Esophagus muscularis mucosa (tissue), 4 donors: ENCODE data around the gene BAIAP2. TPM values are rescaled to one million over a fixed set of nuclear protein-coding genes. Genes with fewer than 3 reads are reported as not detected.

Experiments
- DNase-seq: peaks from one replicate; pipeline ENCODE4 v3.0.0-alpha.2; 2017; ENCODE audit errors: extremely low spot score
- H3K27ac ChIP-seq, 4 donors: fragments of 200-600 bp; sonication (generic); replicated peaks in 1 of 4; 1 replicate in 3 of 4; 2 replicates in 1 of 4; pipeline ENCODE4 v1.5.1; 2016 to 2019; ENCODE audit warnings: mild to moderate bottlenecking in 1 of 4
- H3K27me3 ChIP-seq, 4 donors: fragments of 200-600 bp; sonication (generic); one replicate each; pipeline versions ENCODE4 v1.5.1 to v1.6.0; 2016 to 2019
- H3K36me3 ChIP-seq, 4 donors: fragments of 200-600 bp; sonication (generic); one replicate each; pipeline ENCODE4 v1.5.1; 2016 to 2019
- H3K4me1 ChIP-seq, 4 donors: fragments of 200-600 bp; sonication (generic); one replicate each; pipeline ENCODE4 v1.5.1; 2016 to 2019
- H3K4me3 ChIP-seq, 4 donors: fragments of 200-600 bp; sonication (generic); 1 replicate in 2 of 4; 2 replicates in 2 of 4; pipeline ENCODE4 v1.5.1; 2016 to 2019; ENCODE audit warnings: mild to moderate bottlenecking in 4 of 4, moderate library complexity in 1 of 4
- H3K9me3 ChIP-seq, 4 donors: fragments of 200-600 bp; sonication (generic); 1 replicate in 3 of 4; 2 replicates in 1 of 4; pipeline ENCODE4 v1.5.1; 2016 to 2019
- CTCF ChIP-seq, 3 experiments: fragments of 200-600 bp in 2 of 3; fragments of 450-650 bp in 1 of 3; sonication (generic) in 2 of 3; IDR thresholded peaks; one replicate each; pipeline ENCODE4 v1.5.1; 2017 to 2019; ENCODE audit warnings: antibody characterized with exemption in 3 of 3, mild to moderate bottlenecking in 2 of 3, moderate library complexity in 1 of 3
- EP300 ChIP-seq: sonication (generic); formaldehyde crosslinking; IDR thresholded peaks from one replicate; pipeline ENCODE4 v1.6.1; 2017; ENCODE audit warnings: antibody characterized with exemption
- POLR2A ChIP-seq: fragments of 450-650 bp; IDR thresholded peaks from one replicate; pipeline ENCODE4 v1.6.1; 2017; ENCODE audit warnings: antibody characterized with exemption, moderate library complexity, mild to moderate bottlenecking, low read depth
- POLR2AphosphoS5 ChIP-seq, 2 donors: sonication (generic); formaldehyde crosslinking; IDR thresholded peaks; one replicate each; pipeline ENCODE4 v1.6.1; 2017; ENCODE audit warnings: antibody characterized with exemption in 2 of 2
- WGBS: methylation state at CpG from one replicate; pipeline ENCODE4 v1.1.5; 2018; 5-methylcytosine and 5-hydroxymethylcytosine counted together
- intact Hi-C: fragments of 100-400 bp; cut with DNase I; formaldehyde crosslinking; loops from one replicate; pipeline ENCODE4 v1.15.1; 2023
- total RNA-seq, 4 donors: library from RNA; depleted of rRNA; stranded (reverse); fragments of >200 nt; gene quantifications; one replicate each; pipeline versions ENCODE4 v1.1.0 to v1.2.1, GENCODE V29; 2016

BAIAP2 gene
- total RNA-seq, 4 donors from 2014 or later, result 31.1 to 54.5 (median 36.7) TPM

- intact Hi-C loops, result no loop called here
- TF ChIP-seq CTCF (IDR thresholded peaks at IDR 0.05) (no peak), POLR2A (no peak)
- no peak overlapping the region for H3K27ac ChIP-seq
Observed at GRCh38 chr17:81080019-81080418, 45.1 kb downstream of the BAIAP2 start.

DNA sequence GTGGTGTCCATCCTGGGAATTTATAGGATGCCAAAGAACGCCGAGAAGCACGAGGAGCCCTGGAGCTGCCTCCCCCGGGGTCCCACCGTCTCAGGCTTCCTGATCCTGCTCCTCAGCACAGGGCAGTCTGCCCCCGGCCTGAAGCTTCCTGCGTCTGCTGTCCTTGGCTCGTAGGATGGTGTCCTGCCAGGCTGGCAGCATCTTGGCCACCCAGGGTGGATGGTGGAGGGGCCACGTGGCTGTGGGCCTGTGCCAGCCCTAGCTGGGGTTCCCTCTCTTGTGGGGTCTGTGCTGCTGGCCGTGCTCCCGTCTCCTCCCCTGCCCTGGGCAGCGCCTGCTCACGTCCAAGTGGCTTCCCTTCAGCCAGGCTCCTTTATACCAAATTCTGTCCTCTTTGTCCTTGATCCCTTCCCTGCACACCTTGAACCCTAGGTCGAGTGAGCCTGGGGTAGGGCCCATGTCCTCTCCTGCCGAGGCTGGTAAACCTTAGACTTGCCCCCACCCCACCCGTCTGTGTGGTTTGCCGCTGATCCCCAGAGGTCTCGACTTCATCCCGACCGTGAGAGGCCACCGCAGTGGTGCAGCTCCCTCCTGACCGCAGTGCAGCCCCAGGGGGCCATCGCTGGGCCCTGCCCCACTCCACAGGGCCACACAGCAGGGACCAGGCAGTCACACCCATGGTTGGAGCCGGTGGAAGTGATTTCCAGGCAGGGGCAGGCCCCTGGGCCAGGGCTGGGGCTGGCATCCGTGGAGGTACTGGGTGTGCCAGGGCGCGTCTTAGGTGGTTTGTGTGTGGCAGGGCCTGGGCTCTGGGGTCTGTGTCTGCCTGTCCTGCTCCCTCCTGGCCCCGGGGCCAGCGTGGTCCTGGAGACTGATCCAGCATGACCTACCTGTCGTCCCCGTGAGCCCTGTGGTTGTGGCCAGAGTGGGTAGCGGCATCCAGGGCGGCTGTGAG lies 46.5 kb downstream of the BAIAP2 start:
- H3K27ac ChIP-seq, result no peak overlapping the region
- H3K27me3 ChIP-seq, result no peaks in the 10 kb centered on the region
- H3K4me3 ChIP-seq, result no peak overlapping the region
- no peak for DNase-seq
- 87% methylated on average over 19 of the region's 33 CpGs for WGBS
- peaks cover 28 to 50% (median 45%) of the 10 kb centered on the region in 4 donors for H3K4me1 ChIP-seq
- intact Hi-C loops, result no loop called here
- TF ChIP-seq EP300 (no peak), POLR2A (no peak), CTCF (IDR thresholded peaks at IDR 0.05) (no peak), POLR2AphosphoS5 (IDR thresholded peaks at IDR 0.05) (no peak)
- H3K9me3 ChIP-seq, result no peaks in the 10 kb centered on the region
- H3K36me3 ChIP-seq, result peaks cover 13 to 40% (median 22%) of the 10 kb centered on the region in 4 donors

More at GRCh38 chr17:81080019-81080418, 45.1 kb downstream of the BAIAP2 start:
- H3K4me3 ChIP-seq, result no peak overlapping the region
- 73% methylated on average over 19 of the region's 19 CpGs for WGBS
- peaks cover 26 to 41% (median 35%) of the 10 kb centered on the region in 4 donors for H3K4me1 ChIP-seq
- DNase-seq, result no peak
- H3K36me3 ChIP-seq, result peaks cover 4 to 39% (median 13%) of the 10 kb centered on the region in 4 donors
- no peaks in the 10 kb centered on the region for H3K27me3 ChIP-seq
- H3K9me3 ChIP-seq, result no peaks in the 10 kb centered on the region

GRCh38 chr17:81082177-81083073 lies 47.5 kb downstream of the BAIAP2 start:
- 92% methylated on average over 24 of the region's 33 CpGs for WGBS
- Histone ChIP-seq H3K4me3 (no peak overlapping the region), H3K27me3 (no peaks in the 10 kb centered on the region), H3K9me3 (no peaks in the 10 kb centered on the region), H3K27ac (peak overlapping the region in 2 of 4 donors; percentile 52 to 59), H3K4me1 (peaks cover 28 to 50% (median 45%) of the 10 kb centered on the region in 4 donors), H3K36me3 (peaks cover 17 to 43% (median 29%) of the 10 kb centered on the region in 4 donors)
- no peak for TF ChIP-seq POLR2A
- no peak for TF ChIP-seq CTCF (IDR thresholded peaks at IDR 0.05)
- TF ChIP-seq POLR2AphosphoS5 (IDR thresholded peaks at IDR 0.05), result no peak
- TF ChIP-seq EP300, result no peak
- DNase-seq, result no peak
- intact Hi-C loops, result no loop called here

DNA sequence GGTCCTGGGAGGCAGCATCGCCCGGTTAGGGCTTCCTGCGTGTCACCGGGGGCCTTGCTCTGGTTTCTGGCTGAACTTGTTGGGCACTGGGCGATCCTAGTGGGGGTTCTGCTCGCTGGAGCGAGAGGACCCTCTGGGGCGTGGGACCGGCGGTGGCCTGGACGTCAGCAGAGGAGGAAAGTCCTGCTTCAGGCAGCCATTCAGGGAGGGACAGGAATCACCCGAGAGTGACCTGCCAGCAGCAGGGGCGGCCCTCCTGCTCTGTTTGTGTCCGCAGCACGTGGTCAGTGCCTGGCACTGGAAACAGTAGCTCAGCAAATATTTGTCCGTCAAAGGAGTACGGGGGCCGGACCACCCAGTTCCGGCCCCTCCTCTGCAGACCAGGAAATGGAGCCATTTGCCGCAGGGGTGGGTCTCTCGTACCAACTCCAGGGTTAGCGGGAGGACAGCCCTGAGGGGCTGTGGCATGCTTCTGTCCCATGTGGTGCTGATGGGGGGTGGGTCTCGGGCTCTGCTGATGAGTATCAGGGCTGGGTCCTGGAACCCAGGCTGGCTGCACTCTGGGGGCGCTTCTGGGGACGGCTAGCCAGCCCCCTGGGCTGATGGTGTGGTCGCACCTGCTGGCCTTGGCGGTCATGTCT lies 48.3 kb downstream of the BAIAP2 start:
- no peak for DNase-seq

More for the DNA sequence above, 48.3 kb downstream of the BAIAP2 start:
- peak in 1 of 2 donors; percentile 44 for TF ChIP-seq POLR2AphosphoS5 (IDR thresholded peaks at IDR 0.05)
- TF ChIP-seq CTCF (IDR thresholded peaks at IDR 0.05), result no peak
- peak overlapping the region in 2 of 4 donors; percentile 52 to 59 for H3K27ac ChIP-seq
- H3K9me3 ChIP-seq, result no peaks in the 10 kb centered on the region
- H3K36me3 ChIP-seq, result peaks cover 17 to 51% (median 37%) of the 10 kb centered on the region in 4 donors
- H3K4me3 ChIP-seq, result no peak overlapping the region
- intact Hi-C loops, result no loop called here
- WGBS, result 90% methylated on average over 6 of the region's 27 CpGs
- H3K4me1 ChIP-seq, result peaks cover 28 to 50% (median 45%) of the 10 kb centered on the region in 4 donors
- no peaks in the 10 kb centered on the region for H3K27me3 ChIP-seq
